Epithelial cell of esophagus (primary cell): Measurements from ENCODE around the gene CNTRL.

Experiments
- DNase-seq: peaks from one replicate; pipeline ENCODE4 v3.0.0; 2010; ENCODE audit warnings: low read depth
- H3K4me3 ChIP-seq: 2 replicates; pipeline ENCODE4 v1.5.1; 2011; ENCODE audit warnings: mild to moderate bottlenecking, low read length, control low read depth
- TF ChIP-seq, protein P1 (sequence below): IDR thresholded peaks from 2 replicates; pipeline ENCODE4 v1.5.1; 2011; ENCODE audit warnings: low read depth, mild to moderate bottlenecking, low read length, control low read depth, inconsistent platforms; ENCODE audit not compliant: insufficient read depth; ENCODE audit errors: missing control alignments

Gene CNTRL

DNA sequence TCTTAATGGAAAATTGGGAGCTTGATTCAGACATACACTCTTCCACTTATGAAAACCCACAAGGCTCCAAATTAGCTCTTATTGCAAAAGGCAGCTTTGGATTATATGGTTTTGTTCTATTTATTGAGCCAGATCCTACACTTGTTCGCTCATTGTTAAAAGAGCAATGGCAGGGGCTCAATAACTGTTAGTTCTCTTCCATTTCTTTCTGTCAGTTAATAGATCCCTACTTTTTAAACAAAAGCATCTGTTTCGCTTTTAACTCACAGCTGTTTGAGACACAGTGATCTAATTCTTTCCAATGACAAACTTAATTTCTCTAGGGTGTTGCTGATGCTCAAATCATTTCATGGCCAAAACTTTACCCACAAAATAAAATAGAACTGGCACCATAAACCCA is 36.4 kb upstream of the CNTRL start:
- no peak for DNase-seq
- TF ChIP-seq, protein P1, sequence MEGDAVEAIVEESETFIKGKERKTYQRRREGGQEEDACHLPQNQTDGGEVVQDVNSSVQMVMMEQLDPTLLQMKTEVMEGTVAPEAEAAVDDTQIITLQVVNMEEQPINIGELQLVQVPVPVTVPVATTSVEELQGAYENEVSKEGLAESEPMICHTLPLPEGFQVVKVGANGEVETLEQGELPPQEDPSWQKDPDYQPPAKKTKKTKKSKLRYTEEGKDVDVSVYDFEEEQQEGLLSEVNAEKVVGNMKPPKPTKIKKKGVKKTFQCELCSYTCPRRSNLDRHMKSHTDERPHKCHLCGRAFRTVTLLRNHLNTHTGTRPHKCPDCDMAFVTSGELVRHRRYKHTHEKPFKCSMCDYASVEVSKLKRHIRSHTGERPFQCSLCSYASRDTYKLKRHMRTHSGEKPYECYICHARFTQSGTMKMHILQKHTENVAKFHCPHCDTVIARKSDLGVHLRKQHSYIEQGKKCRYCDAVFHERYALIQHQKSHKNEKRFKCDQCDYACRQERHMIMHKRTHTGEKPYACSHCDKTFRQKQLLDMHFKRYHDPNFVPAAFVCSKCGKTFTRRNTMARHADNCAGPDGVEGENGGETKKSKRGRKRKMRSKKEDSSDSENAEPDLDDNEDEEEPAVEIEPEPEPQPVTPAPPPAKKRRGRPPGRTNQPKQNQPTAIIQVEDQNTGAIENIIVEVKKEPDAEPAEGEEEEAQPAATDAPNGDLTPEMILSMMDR, result no peak

DNA sequence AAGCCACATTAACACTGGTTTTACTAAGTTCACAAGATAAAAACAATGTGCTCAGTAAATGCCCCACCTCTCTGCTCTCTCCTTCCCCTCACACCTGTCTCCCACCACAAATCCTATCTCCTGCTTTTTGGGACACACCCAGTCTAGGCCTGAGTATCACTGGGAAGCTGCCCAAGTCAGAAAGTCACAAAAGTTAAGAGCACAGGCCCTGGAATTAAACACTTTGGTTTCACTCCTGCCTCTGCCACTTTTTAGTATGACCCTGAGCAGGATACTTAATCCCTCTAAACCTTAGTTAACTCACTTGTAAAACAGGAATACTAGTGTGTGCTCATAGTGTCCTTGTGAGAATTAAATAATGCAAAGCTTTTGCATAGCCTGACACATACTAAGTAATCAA is 36.0 kb upstream of the CNTRL start:
- DNase-seq, result no peak
- no peak overlapping the region for H3K4me3 ChIP-seq
- TF ChIP-seq, protein P1, result no peak

More for the DNA sequence above, 36.4 kb upstream of the CNTRL start:
- H3K4me3 ChIP-seq, result no peak overlapping the region

- DNase-seq, result no peak
- TF ChIP-seq, protein P1, result no peak
- no peak overlapping the region for H3K4me3 ChIP-seq
These were observed 26.6 kb upstream of the CNTRL start for GRCh38 chr9:121048175-121048574.

- DNase-seq, result no peak
- no peak overlapping the region for H3K4me3 ChIP-seq
- TF ChIP-seq, protein P1, result no peak
These were observed 26.1 kb upstream of the CNTRL start for GRCh38 chr9:121048618-121049017.

DNA sequence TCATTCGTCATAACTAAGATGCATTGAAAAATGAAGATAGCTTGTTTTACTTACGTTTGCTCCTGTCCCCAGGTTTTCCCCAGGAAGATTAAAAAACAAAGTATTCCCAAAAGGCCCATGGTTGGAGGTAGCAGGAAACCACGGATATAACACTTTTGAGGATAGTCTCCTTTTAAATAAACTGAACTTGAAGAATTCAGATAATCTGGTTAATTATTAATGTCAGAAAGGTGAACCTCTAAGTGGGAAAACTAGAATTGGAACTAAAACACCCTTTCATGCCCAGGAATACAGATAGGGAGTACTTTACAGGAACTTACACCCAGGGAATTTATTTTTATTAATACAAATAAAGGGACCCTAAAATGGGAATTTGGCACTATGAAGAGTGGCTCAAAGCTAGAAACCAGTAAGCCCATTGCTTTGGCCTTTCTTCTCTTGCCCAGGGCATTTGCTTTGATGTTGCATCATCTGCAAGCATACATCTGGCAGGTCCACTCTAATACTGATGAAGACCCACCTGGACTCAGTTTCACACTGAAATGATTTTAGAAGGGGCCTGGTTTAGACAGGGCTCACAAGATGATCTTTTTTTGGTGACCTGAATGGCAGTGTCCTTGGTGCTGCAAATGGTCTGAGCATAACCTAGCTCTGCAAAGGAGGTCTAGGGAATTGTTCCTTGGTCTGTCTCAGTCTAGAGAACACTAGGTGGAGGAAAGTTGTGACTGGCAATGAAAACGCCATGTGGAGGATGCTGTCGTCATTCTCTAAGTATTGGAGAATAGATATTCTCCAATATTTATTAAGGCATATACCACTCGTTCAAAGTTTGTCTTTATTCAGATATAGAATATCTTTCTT is 24.4 kb upstream of the CNTRL start, which contains the start of gene C5:
Gene C5, minus strand, starts transcription at position 148 of the 861 bp plus-strand sequence. Its CDS starts 29 bp downstream, at position 119.
- TF ChIP-seq, protein P1, result no peak
- DNase-seq, result no peak
- H3K4me3 ChIP-seq, result no peak within 1 kb of the TSS

- TF ChIP-seq, protein P1, result no peak
- DNase-seq, result no peak
- H3K4me3 ChIP-seq, result no peak overlapping the region
These were observed 21.2 kb upstream of the CNTRL start for GRCh38 chr9:121053544-121053943.
